OCI-LY3 (cell line): ENCODE data around the gene LAMC1.

Source experiments
- H2AFZ ChIP-seq: fragments of 200-600, 300-600 bp; shearing (Covaris generic); 2 replicates; pipeline ENCODE4 v1.6.0; 2014; ENCODE audit warnings: antibody characterized with exemption, low read depth, low read length
- H3K27ac ChIP-seq: fragments of 200-600, 300-600 bp; sonication (generic); 2 replicates; pipeline ENCODE4 v1.5.1; 2014; ENCODE audit warnings: mild to moderate bottlenecking, low read length, moderate library complexity, mixed read lengths
- H3K27me3 ChIP-seq: fragments of 200-600, 300-600 bp; sonication (generic); 2 replicates; pipeline ENCODE4 v1.6.1; 2014; ENCODE audit warnings: low read depth, low read length, mixed read lengths
- H3K36me3 ChIP-seq: fragments of 200-600, 300-600 bp; sonication (generic); replicated peaks from 2 replicates; pipeline ENCODE3; 2014; ENCODE audit warnings: low read depth, low read length, mixed read lengths
- H3K4me1 ChIP-seq: fragments of 300-600, 200-600 bp; sonication (generic); 2 replicates; pipeline ENCODE4 v1.6.1; 2014; ENCODE audit warnings: low read length, mixed read lengths
- H3K4me2 ChIP-seq: fragments of 200-600, 300-600 bp; sonication (generic); 2 replicates; pipeline ENCODE4 v1.6.1; 2014; ENCODE audit warnings: low read length, mixed read lengths
- H3K4me3 ChIP-seq: fragments of 300-600, 200-600 bp; sonication (generic); 2 replicates; pipeline ENCODE4 v1.5.1; 2014; ENCODE audit warnings: antibody characterized with exemption, mild to moderate bottlenecking, low read length, moderate library complexity
- H3K79me2 ChIP-seq: fragments of 300-600, 200-600 bp; shearing (Covaris generic); 2 replicates; pipeline ENCODE4 v1.6.1; 2014; ENCODE audit warnings: mild to moderate bottlenecking, low read length, mixed read lengths
- H3K9ac ChIP-seq: fragments of 300-600, 200-600 bp; shearing (Covaris generic); 2 replicates; pipeline ENCODE4 v1.6.0; 2014; ENCODE audit warnings: mild to moderate bottlenecking, low read length, moderate library complexity
- H3K9me3 ChIP-seq: fragments of 200-600, 300-600 bp; shearing (Covaris generic); 2 replicates; pipeline ENCODE4 v1.6.1; 2014; ENCODE audit warnings: low read length, mixed read lengths; ENCODE audit not compliant: insufficient read depth
- H4K20me1 ChIP-seq: fragments of 200-600, 300-600 bp; sonication (generic); 2 replicates; pipeline ENCODE4 v1.6.1; 2016; ENCODE audit warnings: low read length, mixed read lengths; ENCODE audit not compliant: insufficient read depth
- EZH2phosphoT487 ChIP-seq: fragments of 200-600 bp; shearing (Covaris generic); IDR thresholded peaks from 2 replicates; pipeline ENCODE4 v1.6.1; 2018; ENCODE audit warnings: antibody characterized with exemption, mixed run types, low read depth
- TF ChIP-seq, protein P1 (sequence below): fragments of 200-600, 300-600 bp; sonication (generic); IDR thresholded peaks from 2 replicates; pipeline ENCODE4 v1.5.1; 2014; ENCODE audit warnings: antibody characterized with exemption, low read length, low read depth

Gene LAMC1

DNA sequence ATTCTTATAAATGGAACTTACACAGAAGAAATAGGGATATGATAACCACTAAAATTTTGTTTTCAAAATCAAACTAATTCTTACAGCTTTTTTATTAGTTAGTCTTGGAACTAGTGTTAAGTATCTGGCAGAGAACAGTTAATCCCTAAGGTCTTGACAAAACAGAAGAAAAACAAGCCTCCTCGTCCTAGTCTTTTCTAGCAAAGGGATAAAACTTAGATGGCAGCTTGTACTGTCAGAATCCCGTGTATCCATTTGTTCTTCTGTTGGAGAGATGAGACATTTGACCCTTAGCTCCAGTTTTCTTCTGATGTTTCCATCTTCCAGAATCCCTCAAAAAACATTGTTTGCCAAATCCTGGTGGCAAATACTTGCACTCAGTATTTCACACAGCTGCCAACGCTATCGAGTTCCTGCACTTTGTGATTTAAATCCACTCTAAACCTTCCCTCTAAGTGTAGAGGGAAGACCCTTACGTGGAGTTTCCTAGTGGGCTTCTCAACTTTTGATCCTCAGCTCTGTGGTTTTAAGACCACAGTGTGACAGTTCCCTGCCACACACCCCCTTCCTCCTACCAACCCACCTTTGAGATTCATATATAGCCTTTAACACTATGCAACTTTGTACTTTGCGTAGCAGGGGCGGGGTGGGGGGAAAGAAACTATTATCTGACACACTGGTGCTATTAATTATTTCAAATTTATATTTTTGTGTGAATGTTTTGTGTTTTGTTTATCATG, 120.5 kb downstream of the LAMC1 start:
- peaks cover 8% of the 10 kb centered on the region for H3K36me3 ChIP-seq
- TF ChIP-seq, protein P1, sequence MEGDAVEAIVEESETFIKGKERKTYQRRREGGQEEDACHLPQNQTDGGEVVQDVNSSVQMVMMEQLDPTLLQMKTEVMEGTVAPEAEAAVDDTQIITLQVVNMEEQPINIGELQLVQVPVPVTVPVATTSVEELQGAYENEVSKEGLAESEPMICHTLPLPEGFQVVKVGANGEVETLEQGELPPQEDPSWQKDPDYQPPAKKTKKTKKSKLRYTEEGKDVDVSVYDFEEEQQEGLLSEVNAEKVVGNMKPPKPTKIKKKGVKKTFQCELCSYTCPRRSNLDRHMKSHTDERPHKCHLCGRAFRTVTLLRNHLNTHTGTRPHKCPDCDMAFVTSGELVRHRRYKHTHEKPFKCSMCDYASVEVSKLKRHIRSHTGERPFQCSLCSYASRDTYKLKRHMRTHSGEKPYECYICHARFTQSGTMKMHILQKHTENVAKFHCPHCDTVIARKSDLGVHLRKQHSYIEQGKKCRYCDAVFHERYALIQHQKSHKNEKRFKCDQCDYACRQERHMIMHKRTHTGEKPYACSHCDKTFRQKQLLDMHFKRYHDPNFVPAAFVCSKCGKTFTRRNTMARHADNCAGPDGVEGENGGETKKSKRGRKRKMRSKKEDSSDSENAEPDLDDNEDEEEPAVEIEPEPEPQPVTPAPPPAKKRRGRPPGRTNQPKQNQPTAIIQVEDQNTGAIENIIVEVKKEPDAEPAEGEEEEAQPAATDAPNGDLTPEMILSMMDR = no peak
- TF ChIP-seq EZH2phosphoT487 = no peak
- no peaks in the 10 kb centered on the region for H3K79me2 ChIP-seq
- H3K9me3 ChIP-seq = no peaks in the 10 kb centered on the region
- no peaks in the 10 kb centered on the region for H4K20me1 ChIP-seq
- H3K27ac ChIP-seq = no peak overlapping the region
- H3K4me2 ChIP-seq = no peak overlapping the region
- H3K27me3 ChIP-seq = no peaks in the 10 kb centered on the region
- H3K4me3 ChIP-seq = no peak overlapping the region
- peaks cover 12% of the 10 kb centered on the region for H3K4me1 ChIP-seq
- H2AFZ ChIP-seq = no peak overlapping the region
- no peak overlapping the region for H3K9ac ChIP-seq

GRCh38 chr1:183144752-183145151, 121.5 kb downstream of the LAMC1 start:
- Histone ChIP-seq H3K79me2 (no peaks in the 10 kb centered on the region), H3K36me3 (peaks cover 8% of the 10 kb centered on the region), H3K9me3 (no peaks in the 10 kb centered on the region), H3K9ac (no peak overlapping the region), H3K4me3 (no peak overlapping the region), H3K4me2 (no peak overlapping the region), H3K27me3 (no peaks in the 10 kb centered on the region), H4K20me1 (no peaks in the 10 kb centered on the region), H2AFZ (no peak overlapping the region), H3K27ac (no peak overlapping the region), H3K4me1 (peaks cover 2% of the 10 kb centered on the region)
- TF ChIP-seq, protein P1 = no peak
- TF ChIP-seq EZH2phosphoT487 = no peak

DNA sequence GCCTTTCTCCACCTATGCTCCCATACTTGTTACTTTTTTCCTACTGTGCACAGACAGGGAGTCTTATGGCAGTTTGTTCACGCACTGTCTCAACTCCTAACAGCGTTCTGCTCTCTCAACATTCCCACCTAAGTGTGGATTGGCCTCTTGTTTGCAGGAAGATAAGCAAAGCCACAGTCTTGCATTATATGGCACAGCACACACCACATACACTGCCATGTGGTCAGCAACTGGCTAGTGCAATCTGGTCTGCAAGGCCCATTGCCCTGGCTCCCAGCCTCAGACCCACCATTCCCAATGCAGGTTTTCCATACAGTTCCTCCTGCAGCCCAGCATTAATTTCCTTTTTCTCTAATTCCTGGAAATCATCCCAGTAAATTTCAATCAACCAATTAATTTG, 124.5 kb downstream of the LAMC1 start:
- no peak overlapping the region for H3K27ac ChIP-seq
- TF ChIP-seq EZH2phosphoT487 = no peak
- TF ChIP-seq, protein P1 = no peak

DNA sequence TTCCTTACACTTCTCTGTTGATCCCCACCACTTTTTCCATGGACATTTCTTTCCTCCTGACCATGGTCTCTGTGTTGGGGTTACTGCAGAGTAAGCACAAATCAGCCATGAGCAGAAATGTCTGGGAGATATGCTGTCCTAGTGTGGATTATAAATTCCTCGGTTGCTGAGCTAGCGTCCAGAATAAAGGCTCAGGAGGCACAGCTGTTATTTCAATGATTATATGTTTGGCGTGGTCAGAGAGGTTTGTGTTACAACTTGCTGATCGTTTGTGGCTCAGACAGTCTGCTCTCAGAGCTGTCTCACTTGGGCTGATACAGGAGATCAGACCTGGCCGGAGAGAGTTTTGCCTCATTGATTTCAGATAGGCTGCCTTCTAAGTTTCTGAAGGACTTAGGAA, 125.4 kb downstream of the LAMC1 start:
- Histone ChIP-seq H3K27me3 (no peaks in the 10 kb centered on the region), H3K4me3 (no peak overlapping the region), H3K9ac (no peak overlapping the region), H3K27ac (no peak overlapping the region), H4K20me1 (no peaks in the 10 kb centered on the region), H3K79me2 (no peaks in the 10 kb centered on the region), H2AFZ (no peak overlapping the region), H3K4me1 (peaks cover 14% of the 10 kb centered on the region), H3K4me2 (no peak overlapping the region), H3K36me3 (peaks cover 2% of the 10 kb centered on the region), H3K9me3 (no peaks in the 10 kb centered on the region)
- TF ChIP-seq, protein P1 = no peak
- no peak for TF ChIP-seq EZH2phosphoT487

More for the DNA sequence above, 124.5 kb downstream of the LAMC1 start:
- no peak overlapping the region for H3K9ac ChIP-seq
- no peak overlapping the region for H3K4me3 ChIP-seq
- no peaks in the 10 kb centered on the region for H3K79me2 ChIP-seq
- H3K27me3 ChIP-seq = no peaks in the 10 kb centered on the region
- no peaks in the 10 kb centered on the region for H3K9me3 ChIP-seq
- peaks cover 14% of the 10 kb centered on the region for H3K4me1 ChIP-seq
- H3K36me3 ChIP-seq = peaks cover 4% of the 10 kb centered on the region
- no peak overlapping the region for H2AFZ ChIP-seq
- no peak overlapping the region for H3K4me2 ChIP-seq
- H4K20me1 ChIP-seq = no peaks in the 10 kb centered on the region
